ENCODE measurements around the gene LARP1B.
"Not testable (repeated sequence)": the region's sequence is repeated elsewhere in the genome, so short reads cannot be mapped to it uniquely, and the experiment has no call there.

The LARP1B gene

DNA sequence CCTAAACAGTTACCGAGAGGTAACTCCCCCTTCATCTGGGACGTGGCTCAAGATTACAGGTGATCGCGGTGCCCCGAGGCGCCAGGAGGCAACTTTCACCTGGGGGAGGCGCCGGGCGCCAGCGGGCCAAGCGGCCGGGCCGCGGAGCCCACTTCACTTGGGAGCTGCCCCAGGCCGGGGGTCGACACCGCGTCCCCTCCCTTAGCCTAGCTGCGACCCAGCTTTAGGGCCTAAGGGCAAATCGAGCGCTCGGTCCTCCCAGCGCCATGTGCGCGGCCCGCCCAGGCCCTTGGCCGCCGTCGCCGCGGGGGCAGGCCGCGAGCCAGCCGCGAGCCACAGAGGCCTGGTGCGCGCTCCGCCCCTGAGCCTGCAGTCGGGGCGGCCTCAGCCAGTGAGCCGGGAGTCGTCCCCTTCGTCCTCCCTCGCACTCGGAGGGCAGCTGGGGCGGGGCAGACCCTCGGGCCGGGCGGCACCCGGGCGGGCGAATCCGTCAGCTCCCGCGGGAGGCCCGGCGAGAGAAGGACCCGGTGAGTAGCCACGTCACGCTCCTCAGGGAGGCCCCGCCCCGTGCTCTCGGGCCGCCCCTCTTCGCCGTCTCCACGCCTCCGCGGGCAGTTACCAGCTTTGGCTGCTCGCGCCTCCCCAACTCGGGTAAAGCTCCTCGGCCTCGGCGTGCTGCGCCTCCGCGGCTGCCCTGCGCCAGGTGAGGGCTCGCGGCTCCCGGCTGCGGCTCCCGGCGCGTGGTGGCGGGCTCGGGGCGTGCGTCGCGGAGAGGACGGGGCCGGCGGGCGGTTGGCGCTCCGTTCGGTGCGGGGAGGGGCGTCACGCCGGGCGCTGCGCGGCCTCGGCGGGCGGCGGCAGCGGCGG is at the start of gene LARP1B:
TSS of gene LARP1B (plus strand) at position 614 of the 867 bp plus-strand sequence. CDS start 13,640 bp downstream, outside the sequence.
- DNase-seq = peak; percentile 94
- in situ Hi-C loops (cut with HindIII; ENCODE audit: low pct_ligation_motif_present, low pct_unique_long_range_greater_than_20kb, low sequenced_read_pairs) = no loop called here

DNA sequence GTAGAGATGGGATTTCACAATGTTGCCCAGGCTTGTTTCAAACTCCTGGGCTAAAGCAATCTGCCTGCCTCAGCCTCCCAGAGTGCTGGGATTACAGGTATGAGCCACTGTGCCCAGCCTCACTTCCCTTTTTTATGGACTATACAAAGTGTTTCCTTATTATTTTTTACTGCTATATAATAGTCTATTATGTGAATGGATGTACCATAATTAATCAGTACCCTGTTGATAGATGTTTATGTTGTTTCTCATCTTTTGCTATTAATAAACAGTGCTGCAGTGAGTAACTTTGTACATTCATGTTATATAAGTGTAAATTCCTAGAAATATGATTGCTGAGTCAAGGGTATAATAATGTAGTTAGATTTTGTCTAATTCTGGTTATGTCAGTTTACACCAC is 35.8 kb upstream of the LARP1B start:
- in situ Hi-C loops (cut with HindIII; ENCODE audit: low pct_ligation_motif_present, low pct_unique_long_range_greater_than_20kb, low sequenced_read_pairs) = no loop called here
- DNase-seq = no peak

DNA sequence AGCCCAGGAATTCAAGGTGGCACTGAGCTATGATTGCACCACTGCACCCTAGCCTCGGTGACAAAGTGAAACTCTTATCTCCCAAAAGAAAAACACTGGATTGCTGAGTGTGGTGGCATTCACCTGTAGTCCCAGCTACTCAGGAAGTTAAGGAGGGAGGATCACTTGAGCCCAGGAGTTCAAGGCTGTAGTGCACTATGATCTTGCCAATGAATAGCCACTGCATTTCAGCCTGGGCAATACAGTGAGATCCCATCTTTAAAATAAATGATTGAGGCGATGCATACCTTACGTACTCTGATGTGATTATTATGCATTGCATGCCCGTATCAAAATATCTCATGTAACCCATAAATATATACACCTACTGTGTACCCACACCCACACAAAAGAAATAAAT is 31.2 kb upstream of the LARP1B start:
- no peak for DNase-seq
- in situ Hi-C loops (cut with HindIII; ENCODE audit: low pct_ligation_motif_present, low pct_unique_long_range_greater_than_20kb, low sequenced_read_pairs) = no loop called here

DNA sequence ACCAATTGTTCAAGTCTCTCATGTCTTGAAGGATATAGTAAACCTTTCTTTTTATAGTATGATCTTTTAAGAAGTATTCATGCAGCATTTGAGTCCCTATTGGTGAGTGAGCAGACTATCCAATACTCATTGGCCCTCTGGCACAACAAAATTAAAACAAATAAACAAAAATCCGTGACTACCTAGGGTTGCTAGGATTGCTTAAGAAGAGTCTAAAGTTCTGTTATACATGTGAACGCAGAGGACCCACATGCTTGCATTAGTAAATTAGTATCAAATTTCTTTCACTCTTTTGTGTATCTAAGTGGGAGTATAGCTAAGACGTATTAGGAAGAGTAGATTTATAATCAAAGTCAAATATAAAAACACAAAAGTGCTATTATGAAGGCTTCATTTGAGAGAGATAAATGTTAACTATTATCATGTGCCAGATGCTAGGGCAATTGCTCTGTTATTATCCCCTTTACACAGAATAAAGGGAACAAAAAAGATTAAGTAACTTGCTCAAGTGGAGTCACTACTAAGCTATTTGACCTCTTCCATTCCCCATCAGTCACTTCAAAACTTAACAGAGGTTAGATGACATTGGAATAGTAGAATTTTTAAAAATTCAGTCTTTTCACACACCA is 29.2 kb upstream of the LARP1B start:
- in situ Hi-C loops (cut with HindIII; ENCODE audit: low pct_ligation_motif_present, low pct_unique_long_range_greater_than_20kb, low sequenced_read_pairs) = no loop called here
- no peak for DNase-seq

DNA sequence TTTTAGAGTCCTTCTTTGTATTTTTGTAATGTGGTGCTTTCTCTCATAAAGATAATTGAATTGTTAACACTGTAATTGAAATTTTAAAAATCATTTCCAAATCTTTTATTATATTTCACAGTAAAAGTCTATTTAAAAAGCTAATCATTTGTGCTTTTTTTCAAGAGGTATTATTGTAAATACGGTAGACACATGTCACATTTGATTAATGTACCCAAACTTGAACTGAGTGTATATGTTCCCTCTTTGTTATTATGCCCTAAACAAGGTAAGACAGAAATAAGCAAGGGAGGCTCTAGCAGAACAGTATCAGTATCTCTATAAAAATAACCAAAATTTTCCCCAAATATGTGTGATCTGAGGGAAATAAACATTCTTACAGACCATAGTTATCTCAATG is 21.5 kb upstream of the LARP1B start:
- in situ Hi-C loops (cut with HindIII; ENCODE audit: low pct_ligation_motif_present, low pct_unique_long_range_greater_than_20kb, low sequenced_read_pairs) = no loop called here
- no peak for DNase-seq

DNA sequence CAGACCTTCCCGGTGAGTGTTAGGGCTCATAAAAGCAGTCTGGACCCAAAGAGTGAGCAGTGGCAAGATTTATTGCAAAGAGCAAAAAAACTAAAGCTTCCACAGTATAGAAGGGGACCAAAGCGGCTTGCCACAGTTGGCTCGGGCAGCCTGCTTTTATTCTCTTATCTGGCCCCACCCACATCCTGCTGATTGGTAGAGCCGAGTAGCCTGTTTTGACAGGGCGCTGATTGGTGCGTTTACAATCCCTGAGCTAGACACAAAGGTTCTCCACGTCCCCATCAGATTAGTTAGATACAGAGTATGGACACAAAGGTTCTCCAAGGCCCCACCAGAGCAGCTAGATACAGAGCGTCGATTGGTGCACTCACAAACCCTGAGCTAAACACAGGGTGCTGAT is 14.1 kb upstream of the LARP1B start:
- in situ Hi-C loops (cut with HindIII; ENCODE audit: low pct_ligation_motif_present, low pct_unique_long_range_greater_than_20kb, low sequenced_read_pairs); DNase-seq: not testable (repeated sequence)

DNA sequence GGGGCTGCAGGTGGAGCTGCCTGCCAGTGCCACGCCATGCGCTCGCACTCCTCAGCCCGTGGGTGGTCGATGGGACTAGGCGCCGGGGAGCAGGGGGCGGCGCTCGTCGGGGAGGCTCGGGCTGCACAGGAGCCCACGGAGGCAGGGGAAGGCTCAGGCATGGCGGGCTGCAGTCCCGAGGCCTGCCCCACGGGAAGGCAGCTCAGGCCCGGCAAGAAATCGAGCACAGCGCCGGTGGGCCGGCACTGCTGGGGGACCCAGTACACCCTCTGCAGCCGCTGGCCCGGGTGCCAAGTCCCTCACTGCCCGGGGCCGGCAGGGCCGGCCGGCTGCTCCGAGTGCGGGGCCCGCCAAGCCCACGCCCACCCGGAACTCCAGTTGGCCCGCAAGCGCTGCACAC is 13.6 kb upstream of the LARP1B start:
- DNase-seq; in situ Hi-C loops (cut with HindIII; ENCODE audit: low pct_ligation_motif_present, low pct_unique_long_range_greater_than_20kb, low sequenced_read_pairs): not testable (repeated sequence)

DNA sequence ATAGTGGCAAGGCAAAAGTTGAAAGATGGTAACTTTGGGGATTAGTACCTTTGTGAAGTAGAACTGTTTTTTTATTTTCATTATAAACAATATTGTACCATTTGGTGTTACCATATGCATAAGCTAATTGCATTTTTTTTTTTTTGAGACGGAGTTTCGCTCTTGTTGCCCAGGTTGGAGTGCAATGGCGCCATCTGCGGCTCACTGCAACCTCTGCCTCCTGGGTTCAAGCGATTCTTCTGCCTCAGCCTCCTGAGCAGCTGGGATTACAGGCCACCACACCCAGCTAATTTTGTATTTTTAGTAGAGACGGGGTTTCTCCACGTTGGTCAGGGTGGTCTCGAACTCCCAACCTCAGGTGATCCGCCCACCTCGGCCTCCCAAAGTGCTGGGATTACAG is 9.9 kb upstream of the LARP1B start:
- DNase-seq; in situ Hi-C loops (cut with HindIII; ENCODE audit: low pct_ligation_motif_present, low pct_unique_long_range_greater_than_20kb, low sequenced_read_pairs): not testable (repeated sequence)

DNA sequence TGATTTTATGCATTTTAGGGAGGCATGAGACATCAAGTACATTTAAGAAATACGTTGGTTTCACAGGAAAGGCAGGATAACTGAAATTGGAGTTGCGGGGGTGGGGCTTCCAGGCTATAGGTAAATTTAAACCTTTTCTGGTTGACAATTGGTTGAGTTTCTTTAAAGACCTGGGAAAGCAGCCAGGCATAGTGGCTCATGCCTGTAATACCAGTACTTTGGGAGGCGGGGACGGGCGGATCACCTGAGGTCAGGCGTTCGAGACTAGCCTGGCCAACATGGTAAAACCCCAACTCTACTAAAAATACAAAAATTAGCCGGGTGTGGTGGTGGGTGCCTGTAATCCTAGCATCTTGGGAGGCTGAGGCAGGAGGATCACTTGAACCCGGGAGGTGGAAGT is 6.2 kb upstream of the LARP1B start:
- DNase-seq; in situ Hi-C loops (cut with HindIII; ENCODE audit: low pct_ligation_motif_present, low pct_unique_long_range_greater_than_20kb, low sequenced_read_pairs): not testable (repeated sequence)

DNA sequence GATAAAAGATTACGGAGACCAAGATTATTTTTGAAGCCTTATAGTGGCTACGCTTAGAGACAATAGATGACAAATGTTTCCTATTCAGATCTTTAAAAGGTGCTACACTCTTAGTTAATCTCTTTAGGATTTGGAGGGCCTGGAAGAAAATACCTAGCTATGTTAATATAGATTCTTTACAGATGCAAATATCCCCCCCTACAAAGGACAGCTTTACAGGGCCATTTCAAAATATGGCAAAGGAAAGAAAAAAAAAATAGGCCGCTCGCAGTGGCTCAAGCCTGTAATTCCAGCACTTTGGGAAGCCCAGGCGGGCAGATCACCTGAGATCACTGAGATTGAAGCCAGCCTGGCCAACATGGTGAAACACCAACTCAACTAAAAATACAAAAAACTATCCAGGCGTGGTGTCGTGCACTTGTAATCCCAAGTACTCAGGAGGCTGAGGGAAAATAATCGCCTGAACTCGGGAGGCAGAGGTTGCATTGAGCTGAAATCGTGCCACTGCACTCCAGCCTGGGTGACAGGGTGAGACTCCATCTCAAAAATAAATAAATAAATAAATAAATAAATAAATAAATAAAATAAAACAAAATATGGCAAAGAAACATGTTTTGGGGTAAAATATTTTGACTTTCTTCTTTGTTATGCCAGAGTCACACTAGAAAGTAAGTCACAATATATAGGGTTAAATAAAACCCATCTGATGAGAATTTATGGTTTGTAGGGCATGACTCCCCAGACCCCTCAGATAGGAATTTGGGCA is 5.5 kb upstream of the LARP1B start:
- DNase-seq; in situ Hi-C loops (cut with HindIII; ENCODE audit: low pct_ligation_motif_present, low pct_unique_long_range_greater_than_20kb, low sequenced_read_pairs): not testable (repeated sequence)

DNA sequence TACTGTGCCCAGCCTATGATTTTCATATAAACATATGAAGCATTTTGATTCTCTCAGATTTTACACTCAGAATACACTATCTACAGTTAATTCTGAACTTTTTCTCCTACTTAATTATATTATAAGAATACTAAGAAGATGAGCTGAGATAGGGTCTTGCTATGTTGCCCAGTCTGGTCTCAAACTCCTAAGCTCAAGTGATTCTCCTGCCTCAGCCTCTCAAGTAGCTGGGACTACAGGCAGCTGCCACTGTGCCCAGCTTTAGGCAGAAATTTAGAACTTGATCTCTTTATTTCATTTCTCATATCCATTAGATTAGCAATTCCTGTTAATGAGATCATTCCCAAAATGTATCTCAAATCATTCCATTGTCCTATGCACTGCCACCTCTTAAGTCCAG is 4.7 kb upstream of the LARP1B start:
- in situ Hi-C loops (cut with HindIII; ENCODE audit: low pct_ligation_motif_present, low pct_unique_long_range_greater_than_20kb, low sequenced_read_pairs) = no loop called here
- no peak for DNase-seq

DNA sequence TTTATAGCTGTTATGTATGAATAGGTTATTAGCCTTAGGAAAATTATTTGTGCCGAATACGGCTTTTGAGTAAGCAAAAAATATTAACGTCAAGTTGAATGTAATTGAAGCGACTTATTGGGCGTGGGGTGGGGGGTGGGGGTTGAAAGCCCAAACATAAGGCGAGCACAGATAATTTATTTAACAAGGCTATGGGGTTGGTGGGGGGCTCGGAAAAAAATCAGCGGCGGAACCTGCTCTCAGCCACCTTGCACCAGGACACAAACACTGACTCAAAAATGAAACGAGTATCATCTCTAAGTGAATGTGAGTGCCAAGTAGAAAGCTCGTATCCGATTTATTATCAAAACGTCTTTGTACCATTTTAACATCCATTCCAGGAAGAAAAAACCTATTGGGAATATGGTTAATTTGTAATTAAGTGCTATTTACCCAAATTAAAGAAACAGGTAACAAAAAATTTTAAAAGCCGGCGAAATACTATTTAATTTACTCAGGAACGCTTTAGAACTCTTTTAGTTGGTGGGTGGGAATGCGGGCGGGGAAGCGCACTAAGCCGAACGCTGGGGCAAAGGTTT is 902 bp upstream of the LARP1B start:
- peak; percentile 33 for DNase-seq
- in situ Hi-C loops (cut with HindIII; ENCODE audit: low pct_ligation_motif_present, low pct_unique_long_range_greater_than_20kb, low sequenced_read_pairs) = no loop called here

DNA sequence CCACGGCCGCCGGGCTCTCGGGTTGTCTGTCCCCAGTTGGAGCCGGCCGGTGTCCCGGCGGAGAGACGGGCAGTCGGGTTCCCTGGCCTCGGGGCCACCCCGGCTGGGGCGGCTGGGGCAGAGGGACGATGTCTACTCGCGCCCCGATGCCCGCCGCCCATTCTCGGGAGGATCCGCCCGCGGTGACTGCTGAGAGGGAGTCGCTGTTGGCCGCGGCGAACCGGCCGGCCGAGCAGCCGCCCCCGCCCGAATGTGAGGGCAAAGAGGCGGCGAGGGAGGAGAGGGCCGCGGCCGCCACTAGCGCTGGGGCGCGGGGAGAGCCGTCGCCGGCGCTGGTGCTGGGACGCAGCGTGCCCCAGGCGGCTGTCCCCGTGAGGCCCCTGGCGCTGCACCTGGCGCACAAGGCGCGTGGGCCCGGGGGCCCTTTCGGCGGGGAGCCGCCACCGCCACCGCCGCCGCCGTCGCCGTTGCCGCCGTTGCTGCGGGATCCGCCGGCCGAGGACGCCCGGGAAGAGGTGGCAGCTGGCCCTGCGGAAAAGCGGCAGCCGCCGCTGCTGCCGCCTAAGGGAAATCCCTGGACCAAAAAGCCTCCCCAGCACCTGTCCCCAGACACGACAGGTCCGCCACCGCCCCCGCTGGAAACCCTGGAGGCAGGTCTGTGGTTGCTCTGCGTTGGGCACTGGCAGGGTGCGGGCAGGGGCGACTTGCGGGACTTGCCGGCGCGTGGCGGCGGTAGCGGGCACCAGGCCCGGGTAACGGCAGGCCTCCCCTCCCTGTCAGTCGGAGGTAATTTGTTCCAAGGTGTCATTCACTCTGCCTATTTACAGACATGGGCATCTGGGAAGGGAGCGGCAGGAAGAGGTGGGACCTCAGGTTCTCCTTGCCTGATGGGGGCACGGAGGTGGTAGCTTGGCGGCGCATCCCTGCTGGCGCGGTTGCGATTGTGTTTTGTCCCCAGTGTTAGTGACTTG is 739 bp downstream of the LARP1B start:
- in situ Hi-C loops (cut with HindIII; ENCODE audit: low pct_ligation_motif_present, low pct_unique_long_range_greater_than_20kb, low sequenced_read_pairs) = no loop called here
- peak; percentile 54 for DNase-seq

DNA sequence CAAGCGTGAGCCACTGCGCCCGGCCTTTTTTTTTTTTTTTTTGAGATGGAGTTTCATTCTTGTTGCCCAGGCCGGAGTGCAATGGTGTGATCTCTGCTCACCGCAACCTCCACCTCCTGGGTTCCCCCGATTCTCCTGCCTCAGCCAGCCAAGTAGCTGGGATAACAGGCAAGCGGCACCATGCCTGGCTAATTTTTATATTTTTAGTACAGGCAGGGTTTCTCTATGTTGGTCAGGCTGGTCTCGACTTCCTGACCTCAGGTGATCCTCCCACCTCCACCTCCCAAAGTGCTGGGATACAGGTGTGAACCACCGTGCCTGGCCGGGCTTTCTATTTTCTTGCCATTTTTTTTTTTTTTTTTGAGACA is 5.3 kb downstream of the LARP1B start:
- DNase-seq; in situ Hi-C loops (cut with HindIII; ENCODE audit: low pct_ligation_motif_present, low pct_unique_long_range_greater_than_20kb, low sequenced_read_pairs): not testable (repeated sequence)

DNA sequence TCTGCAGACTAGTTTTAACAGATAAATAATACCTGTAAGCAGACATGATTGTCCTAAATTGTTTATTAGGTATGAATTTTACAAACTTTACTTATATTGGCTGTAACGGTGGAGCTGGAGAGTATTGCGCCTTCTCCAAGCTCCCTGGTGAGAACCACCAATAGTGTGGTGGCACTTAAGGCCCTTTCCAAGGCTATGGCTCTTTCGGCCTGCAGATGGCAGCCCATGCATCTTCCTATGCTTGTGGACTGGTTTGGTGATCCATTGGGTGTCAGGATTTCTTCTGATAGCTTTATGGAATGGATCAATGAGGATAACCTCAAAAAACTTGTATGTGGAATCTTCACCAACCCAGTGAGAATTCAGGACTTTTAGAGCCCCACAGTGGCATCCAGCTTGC is 7.8 kb downstream of the LARP1B start:
- DNase-seq = peak; percentile 50
- in situ Hi-C loops (cut with HindIII; ENCODE audit: low pct_ligation_motif_present, low pct_unique_long_range_greater_than_20kb, low sequenced_read_pairs) = no loop called here

DNA sequence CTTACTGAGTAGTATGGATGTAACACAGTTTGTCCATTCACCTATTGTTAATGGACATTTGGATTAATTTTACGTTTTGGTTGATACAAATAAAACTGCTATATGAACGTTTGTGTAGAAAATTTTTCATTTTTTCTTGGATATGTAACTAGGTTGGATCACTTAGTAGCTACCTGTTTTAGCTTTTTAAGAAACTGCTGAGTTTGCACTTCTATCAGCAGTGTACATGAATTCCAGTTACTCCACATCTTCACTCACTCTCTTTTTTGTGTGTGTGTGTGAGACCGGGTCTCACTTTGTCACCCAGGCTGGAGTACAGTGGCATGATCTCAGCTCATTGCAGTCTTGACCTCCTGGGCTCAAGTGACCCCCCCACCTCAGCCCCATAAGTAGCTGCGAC is 15.4 kb downstream of the LARP1B start:
- no peak for DNase-seq
- in situ Hi-C loops (cut with HindIII; ENCODE audit: low pct_ligation_motif_present, low pct_unique_long_range_greater_than_20kb, low sequenced_read_pairs) = no loop called here

DNA sequence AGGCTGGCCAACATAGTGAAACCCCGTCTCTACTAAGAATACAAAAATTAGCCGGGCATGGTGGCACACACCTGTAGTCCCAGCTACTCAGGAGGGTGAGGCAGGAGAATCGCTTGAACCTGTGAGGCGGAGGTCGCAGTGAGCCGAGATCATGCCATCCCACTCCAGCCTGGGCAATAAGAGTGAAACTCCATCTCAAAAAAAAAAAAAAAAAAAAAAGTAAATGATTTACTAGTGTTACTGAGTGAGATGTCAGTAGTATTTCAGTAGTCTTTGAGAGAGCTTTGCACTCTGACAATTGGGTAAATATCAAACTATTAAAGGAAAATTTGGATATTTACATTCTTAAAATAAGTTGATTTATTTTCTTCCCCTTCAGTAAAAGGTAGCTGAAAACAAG is 34.2 kb downstream of the LARP1B start:
- in situ Hi-C loops (cut with HindIII; ENCODE audit: low pct_ligation_motif_present, low pct_unique_long_range_greater_than_20kb, low sequenced_read_pairs) = not testable (repeated sequence)
- peak; percentile 6 for DNase-seq

DNA sequence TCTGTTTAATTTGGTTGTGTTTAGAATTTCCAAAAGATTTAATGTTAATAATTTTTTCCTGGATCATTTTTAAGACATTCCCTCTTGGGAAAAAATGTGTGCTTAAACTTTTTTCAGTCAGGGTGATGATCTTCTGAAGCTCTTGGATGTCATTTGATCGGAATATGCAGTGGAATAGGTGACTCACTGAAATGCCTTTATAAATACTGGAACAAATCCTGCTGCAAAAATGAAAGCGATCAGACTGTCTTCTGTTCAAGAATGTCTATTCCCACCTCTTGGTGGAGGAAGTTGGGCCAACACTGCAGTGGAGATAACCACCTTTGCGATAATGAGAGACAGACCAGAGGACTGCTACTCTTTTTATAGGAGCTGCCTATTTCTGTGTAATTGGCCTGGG is 46.7 kb downstream of the LARP1B start:
- in situ Hi-C loops (cut with HindIII; ENCODE audit: low pct_ligation_motif_present, low pct_unique_long_range_greater_than_20kb, low sequenced_read_pairs) = no loop called here
- DNase-seq = peak; percentile 77

Data from ACHN (cell line).